GM23338 (cell line): Measurements from ENCODE around the gene CACNA1G. TPM values are rescaled to one million over a fixed set of nuclear protein-coding genes. Genes with fewer than 3 reads are reported as not detected.
A peak's percentile ranks its signal among the peaks of the same experiment; 100 is the strongest.

Experiments used
- ATAC-seq: fragments of 200-7000 bp; cut with Tn5 transposase; 3 replicates; pipeline ENCODE4 v1.9.1; 2020
- DNase-seq: peaks from one replicate; pipeline ENCODE4 v3.0.0-alpha.2; 2015; ENCODE audit warnings: low spot score
- H2AFZ ChIP-seq: fragments of 200-600 bp; sonication (generic); 2 replicates; pipeline ENCODE4 v1.8.0; 2016; ENCODE audit warnings: antibody characterized with exemption, mild to moderate bottlenecking, moderate library complexity
- H3F3A ChIP-seq: fragments of 200-600 bp; sonication (generic); replicated peaks from 2 replicates; pipeline ENCODE4 v1.8.0; 2017; ENCODE audit warnings: antibody characterized with exemption, mixed run types, low read depth
- H3K27ac ChIP-seq: fragments of 200-600 bp; sonication (generic); 2 replicates; pipeline ENCODE4 v1.6.1; 2016; ENCODE audit warnings: low read depth
- H3K27me3 ChIP-seq: fragments of 200-600 bp; sonication (generic); 2 replicates; pipeline ENCODE4 v1.8.0; 2016; ENCODE audit warnings: mild to moderate bottlenecking, mixed run types, moderate library complexity; ENCODE audit not compliant: insufficient read depth
- H3K36me3 ChIP-seq: fragments of 200-600 bp; sonication (generic); 2 replicates; pipeline ENCODE4 v1.8.0; 2016; ENCODE audit warnings: mild to moderate bottlenecking; ENCODE audit not compliant: insufficient read depth
- H3K4me1 ChIP-seq: fragments of 200-600 bp; sonication (generic); 2 replicates; pipeline ENCODE4 v1.8.0; 2016; ENCODE audit warnings: mild to moderate bottlenecking, moderate library complexity; ENCODE audit not compliant: insufficient read depth
- H3K4me2 ChIP-seq: fragments of 200-600 bp; sonication (generic); 2 replicates; pipeline ENCODE4 v1.7.1; 2017; ENCODE audit warnings: mixed run types
- H3K4me3 ChIP-seq: fragments of 200-600 bp; sonication (generic); 2 replicates; pipeline ENCODE4 v1.6.1; 2016; ENCODE audit warnings: mixed run types
- H3K79me2 ChIP-seq: fragments of 200-600 bp; sonication (generic); replicated peaks from 2 replicates; pipeline ENCODE4 v1.8.0; 2017; ENCODE audit warnings: mild to moderate bottlenecking; ENCODE audit not compliant: insufficient read depth
- H3K9me2 ChIP-seq: fragments of 200-600 bp; sonication (generic); 2 replicates; pipeline ENCODE4 v1.8.0; 2017; ENCODE audit not compliant: insufficient read depth
- H4K20me1 ChIP-seq: fragments of 200-600 bp; sonication (generic); replicated peaks from 2 replicates; pipeline ENCODE4 v1.8.0; 2017; ENCODE audit warnings: mild to moderate bottlenecking; ENCODE audit not compliant: insufficient read depth
- H3K27ac Mint-ChIP-seq: 2 replicates; pipeline ENCODE4 v1.8.0; 2020; ENCODE audit warnings: inconsistent platforms, mild to moderate bottlenecking, moderate library complexity, mixed read lengths
- H3K27me3 Mint-ChIP-seq: 3 replicates; pipeline ENCODE4 v1.8.0; 2022; ENCODE audit warnings: low read depth, mild to moderate bottlenecking, moderate library complexity, mixed read lengths, inconsistent platforms; ENCODE audit not compliant: insufficient read depth, poor library complexity
- H3K36me3 Mint-ChIP-seq: 3 replicates; pipeline ENCODE4 v1.8.0; 2021; ENCODE audit warnings: low read depth, mild to moderate bottlenecking, inconsistent platforms, moderate library complexity, mixed read lengths
- H3K4me1 Mint-ChIP-seq: 3 replicates; pipeline ENCODE4 v1.8.0; 2020; ENCODE audit warnings: mild to moderate bottlenecking, inconsistent platforms, mixed read lengths
- H3K4me3 Mint-ChIP-seq: 3 replicates; pipeline ENCODE4 v1.8.0; 2021; ENCODE audit warnings: moderate library complexity, mild to moderate bottlenecking, inconsistent platforms, mixed read lengths
- H3K9me3 Mint-ChIP-seq: 3 replicates; pipeline ENCODE4 v1.8.0; 2020; ENCODE audit warnings: moderate library complexity, mild to moderate bottlenecking, inconsistent platforms, mixed read lengths
- CREB1 ChIP-seq: fragments of 250-450 bp; sonication (Bioruptor Pico); IDR thresholded peaks from 2 replicates; pipeline ENCODE4 v1.5.0; 2020; ENCODE audit warnings: low read depth, mild to moderate bottlenecking, moderate library complexity
- EZH2 ChIP-seq: fragments of 200-600 bp; sonication (generic); IDR thresholded peaks from one replicate; pipeline ENCODE4 v1.8.0; 2017; ENCODE audit warnings: antibody characterized with exemption, mild to moderate bottlenecking, low read depth; ENCODE audit not compliant: unreplicated experiment
- EZH2phosphoT487 ChIP-seq: fragments of 200-600 bp; sonication (generic); IDR thresholded peaks from one replicate; pipeline ENCODE4 v1.8.1; 2018; ENCODE audit warnings: antibody characterized with exemption; ENCODE audit not compliant: unreplicated experiment
- ZNF114 ChIP-seq: fragments of 250-450 bp; sonication (Bioruptor Pico); IDR thresholded peaks from 2 replicates; pipeline ENCODE4 v1.5.0; 2020; ENCODE audit warnings: mild to moderate bottlenecking, moderate library complexity
- polyA plus RNA-seq: library from polyadenylated mRNA; unstranded; fragments of >200 nt; fragmentation: Nextera tagmentation; extraction: Ambion mirVana; gene quantifications from 2 replicates; pipeline ENCODE4 v1.2.1, GENCODE V29; 2016
- total RNA-seq: library from RNA; depleted of rRNA; stranded (reverse); fragments of >200 nt; shearing (Covaris generic); gene quantifications from 2 replicates; pipeline ENCODE4 v1.2.3, GENCODE V29; 2014
- TF ChIP-seq, protein P1 (sequence below): IDR thresholded peaks from one replicate; pipeline ENCODE4 v1.6.1; 2018; ENCODE audit warnings: antibody characterized with exemption; ENCODE audit not compliant: unreplicated experiment
- TF ChIP-seq, protein P2 (sequence below): fragments of 250-450 bp; sonication (Bioruptor Pico); IDR thresholded peaks from 2 replicates; pipeline ENCODE4 v1.5.0; 2020; ENCODE audit warnings: mild to moderate bottlenecking, moderate library complexity
- TF ChIP-seq, protein P3 (sequence below): IDR thresholded peaks from 2 replicates; pipeline ENCODE4 v1.6.1; 2016; ENCODE audit warnings: antibody characterized with exemption

Gene CACNA1G
- total and polyA plus RNA-seq, 2 experiments from 2014 or later: 1.4 to 5.1 TPM

DNA sequence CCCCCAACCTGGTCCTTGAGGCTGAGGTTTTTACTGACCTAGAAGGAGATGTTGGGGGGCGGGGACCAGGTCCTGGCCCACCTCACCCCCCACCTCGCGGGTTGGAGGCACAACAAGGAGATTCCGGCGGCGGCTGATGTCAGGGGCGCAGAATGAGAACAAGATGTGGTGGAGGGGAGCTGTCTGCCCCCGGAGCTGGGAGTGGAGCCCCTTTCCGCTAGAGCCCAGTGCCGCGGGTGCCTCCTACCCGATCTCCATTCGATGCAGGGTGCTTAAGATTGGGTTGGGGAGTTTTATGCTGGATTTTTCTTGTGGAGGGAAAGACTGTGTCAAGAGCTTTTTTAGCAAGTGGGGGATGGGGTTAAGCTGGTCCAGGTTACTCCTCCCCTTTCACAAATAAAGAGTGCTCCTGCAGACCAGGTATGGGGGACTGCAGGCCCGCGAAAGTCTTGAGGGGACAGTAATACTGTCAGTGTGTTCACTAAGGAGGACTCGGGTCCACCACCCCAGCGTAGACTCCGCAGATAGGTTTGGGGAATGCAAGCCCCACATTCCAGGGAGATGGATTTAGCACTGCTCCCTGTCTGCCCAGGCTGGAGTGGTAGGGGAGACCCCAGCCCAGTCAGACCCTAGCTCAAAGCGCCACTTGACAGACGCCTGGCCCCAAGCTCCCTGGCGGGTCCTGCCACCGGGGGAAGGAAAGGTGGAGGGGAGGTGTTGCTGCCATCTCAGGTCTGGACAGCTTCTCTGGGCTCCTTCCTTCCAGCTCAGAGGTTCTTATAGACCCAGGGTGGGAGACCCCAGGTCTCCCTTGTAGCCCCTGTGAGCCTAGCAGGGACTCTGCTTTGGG is 2.0 kb downstream of the CACNA1G start:
- H3K79me2 ChIP-seq: no peaks in the 10 kb centered on the region
- H3K4me1 ChIP-seq: peaks cover 30% of the 10 kb centered on the region
- DNase-seq (peak; percentile 53), ATAC-seq (no peak)
- H3K4me1 Mint-ChIP-seq: peaks cover 53% of the 10 kb centered on the region
- H3K27me3 ChIP-seq: peaks cover 84% of the 10 kb centered on the region
- no peaks in the 10 kb centered on the region for H3K36me3 Mint-ChIP-seq
- peaks cover 65% of the 10 kb centered on the region for H3K27me3 Mint-ChIP-seq
- H3K9me2 ChIP-seq: no peaks in the 10 kb centered on the region
- H3F3A ChIP-seq: 0 out of 2 replicates have a peak, but pooled peaks cover 9% of the 10 kb centered on the region
- no peaks in the 10 kb centered on the region for H3K9me3 Mint-ChIP-seq
- peak overlapping the region; percentile 95 for H3K4me2 ChIP-seq
- H3K4me3 Mint-ChIP-seq: peak overlapping the region; percentile 72
- no peak overlapping the region for H2AFZ ChIP-seq
- no peak overlapping the region for H3K27ac Mint-ChIP-seq
- no peak overlapping the region for H3K27ac ChIP-seq
- H3K36me3 ChIP-seq: no peaks in the 10 kb centered on the region
- TF ChIP-seq EZH2: peak; percentile 77
- TF ChIP-seq CREB1 (CRISPR knock-in tag): no peak
- peak overlapping the region; percentile 62 for H3K4me3 ChIP-seq
- H4K20me1 ChIP-seq: no peaks in the 10 kb centered on the region; the same call in none of the 2 replicates

DNA sequence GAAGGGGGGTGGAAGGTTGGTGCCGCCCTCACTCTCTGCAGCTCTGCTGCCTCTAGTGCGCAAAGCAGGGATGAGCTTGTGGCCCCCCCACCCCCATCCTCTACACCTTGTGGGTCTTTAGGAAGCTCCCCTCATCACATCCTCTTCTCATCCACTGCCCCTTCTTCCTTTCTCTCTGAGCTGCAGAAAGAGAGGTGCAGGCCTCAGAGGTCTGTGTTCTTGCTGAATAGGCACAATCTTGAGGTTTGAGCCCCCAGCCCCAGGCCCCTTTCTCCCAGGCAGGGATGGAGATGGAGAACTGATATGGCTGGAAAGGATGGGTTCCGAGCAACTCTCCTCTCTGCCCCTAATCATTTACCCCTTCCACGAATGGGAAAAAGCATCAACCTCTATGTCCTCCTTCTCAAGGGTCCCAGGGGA is 2.6 kb downstream of the CACNA1G start:
- Histone ChIP-seq H3K79me2 (no peaks in the 10 kb centered on the region), H3K27ac (no peak overlapping the region), H3K9me2 (no peaks in the 10 kb centered on the region), H3K4me2 (peak overlapping the region; percentile 95), H4K20me1 (no peaks in the 10 kb centered on the region; the same call in none of the 2 replicates), H3K4me3 (peak overlapping the region; percentile 62), H3K36me3 (no peaks in the 10 kb centered on the region), H2AFZ (no peak overlapping the region), H3K4me1 (peaks cover 29% of the 10 kb centered on the region), H3K27me3 (peaks cover 82% of the 10 kb centered on the region), H3F3A (0 out of 2 replicates have a peak, but pooled peaks cover 7% of the 10 kb centered on the region)
- Mint-ChIP-seq H3K27me3 (peaks cover 68% of the 10 kb centered on the region), H3K9me3 (no peaks in the 10 kb centered on the region), H3K36me3 (no peaks in the 10 kb centered on the region), H3K4me1 (peaks cover 55% of the 10 kb centered on the region), H3K4me3 (no peak overlapping the region; the same call in 1 of the 3 replicates), H3K27ac (no peak overlapping the region)
- no peak for DNase-seq
- ATAC-seq: no peak
- no peak for TF ChIP-seq ZNF114
- TF ChIP-seq, protein P1, sequence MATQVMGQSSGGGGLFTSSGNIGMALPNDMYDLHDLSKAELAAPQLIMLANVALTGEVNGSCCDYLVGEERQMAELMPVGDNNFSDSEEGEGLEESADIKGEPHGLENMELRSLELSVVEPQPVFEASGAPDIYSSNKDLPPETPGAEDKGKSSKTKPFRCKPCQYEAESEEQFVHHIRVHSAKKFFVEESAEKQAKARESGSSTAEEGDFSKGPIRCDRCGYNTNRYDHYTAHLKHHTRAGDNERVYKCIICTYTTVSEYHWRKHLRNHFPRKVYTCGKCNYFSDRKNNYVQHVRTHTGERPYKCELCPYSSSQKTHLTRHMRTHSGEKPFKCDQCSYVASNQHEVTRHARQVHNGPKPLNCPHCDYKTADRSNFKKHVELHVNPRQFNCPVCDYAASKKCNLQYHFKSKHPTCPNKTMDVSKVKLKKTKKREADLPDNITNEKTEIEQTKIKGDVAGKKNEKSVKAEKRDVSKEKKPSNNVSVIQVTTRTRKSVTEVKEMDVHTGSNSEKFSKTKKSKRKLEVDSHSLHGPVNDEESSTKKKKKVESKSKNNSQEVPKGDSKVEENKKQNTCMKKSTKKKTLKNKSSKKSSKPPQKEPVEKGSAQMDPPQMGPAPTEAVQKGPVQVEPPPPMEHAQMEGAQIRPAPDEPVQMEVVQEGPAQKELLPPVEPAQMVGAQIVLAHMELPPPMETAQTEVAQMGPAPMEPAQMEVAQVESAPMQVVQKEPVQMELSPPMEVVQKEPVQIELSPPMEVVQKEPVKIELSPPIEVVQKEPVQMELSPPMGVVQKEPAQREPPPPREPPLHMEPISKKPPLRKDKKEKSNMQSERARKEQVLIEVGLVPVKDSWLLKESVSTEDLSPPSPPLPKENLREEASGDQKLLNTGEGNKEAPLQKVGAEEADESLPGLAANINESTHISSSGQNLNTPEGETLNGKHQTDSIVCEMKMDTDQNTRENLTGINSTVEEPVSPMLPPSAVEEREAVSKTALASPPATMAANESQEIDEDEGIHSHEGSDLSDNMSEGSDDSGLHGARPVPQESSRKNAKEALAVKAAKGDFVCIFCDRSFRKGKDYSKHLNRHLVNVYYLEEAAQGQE: no peak
- TF ChIP-seq EZH2: no peak
- no peak for TF ChIP-seq EZH2phosphoT487
- TF ChIP-seq, protein P2, sequence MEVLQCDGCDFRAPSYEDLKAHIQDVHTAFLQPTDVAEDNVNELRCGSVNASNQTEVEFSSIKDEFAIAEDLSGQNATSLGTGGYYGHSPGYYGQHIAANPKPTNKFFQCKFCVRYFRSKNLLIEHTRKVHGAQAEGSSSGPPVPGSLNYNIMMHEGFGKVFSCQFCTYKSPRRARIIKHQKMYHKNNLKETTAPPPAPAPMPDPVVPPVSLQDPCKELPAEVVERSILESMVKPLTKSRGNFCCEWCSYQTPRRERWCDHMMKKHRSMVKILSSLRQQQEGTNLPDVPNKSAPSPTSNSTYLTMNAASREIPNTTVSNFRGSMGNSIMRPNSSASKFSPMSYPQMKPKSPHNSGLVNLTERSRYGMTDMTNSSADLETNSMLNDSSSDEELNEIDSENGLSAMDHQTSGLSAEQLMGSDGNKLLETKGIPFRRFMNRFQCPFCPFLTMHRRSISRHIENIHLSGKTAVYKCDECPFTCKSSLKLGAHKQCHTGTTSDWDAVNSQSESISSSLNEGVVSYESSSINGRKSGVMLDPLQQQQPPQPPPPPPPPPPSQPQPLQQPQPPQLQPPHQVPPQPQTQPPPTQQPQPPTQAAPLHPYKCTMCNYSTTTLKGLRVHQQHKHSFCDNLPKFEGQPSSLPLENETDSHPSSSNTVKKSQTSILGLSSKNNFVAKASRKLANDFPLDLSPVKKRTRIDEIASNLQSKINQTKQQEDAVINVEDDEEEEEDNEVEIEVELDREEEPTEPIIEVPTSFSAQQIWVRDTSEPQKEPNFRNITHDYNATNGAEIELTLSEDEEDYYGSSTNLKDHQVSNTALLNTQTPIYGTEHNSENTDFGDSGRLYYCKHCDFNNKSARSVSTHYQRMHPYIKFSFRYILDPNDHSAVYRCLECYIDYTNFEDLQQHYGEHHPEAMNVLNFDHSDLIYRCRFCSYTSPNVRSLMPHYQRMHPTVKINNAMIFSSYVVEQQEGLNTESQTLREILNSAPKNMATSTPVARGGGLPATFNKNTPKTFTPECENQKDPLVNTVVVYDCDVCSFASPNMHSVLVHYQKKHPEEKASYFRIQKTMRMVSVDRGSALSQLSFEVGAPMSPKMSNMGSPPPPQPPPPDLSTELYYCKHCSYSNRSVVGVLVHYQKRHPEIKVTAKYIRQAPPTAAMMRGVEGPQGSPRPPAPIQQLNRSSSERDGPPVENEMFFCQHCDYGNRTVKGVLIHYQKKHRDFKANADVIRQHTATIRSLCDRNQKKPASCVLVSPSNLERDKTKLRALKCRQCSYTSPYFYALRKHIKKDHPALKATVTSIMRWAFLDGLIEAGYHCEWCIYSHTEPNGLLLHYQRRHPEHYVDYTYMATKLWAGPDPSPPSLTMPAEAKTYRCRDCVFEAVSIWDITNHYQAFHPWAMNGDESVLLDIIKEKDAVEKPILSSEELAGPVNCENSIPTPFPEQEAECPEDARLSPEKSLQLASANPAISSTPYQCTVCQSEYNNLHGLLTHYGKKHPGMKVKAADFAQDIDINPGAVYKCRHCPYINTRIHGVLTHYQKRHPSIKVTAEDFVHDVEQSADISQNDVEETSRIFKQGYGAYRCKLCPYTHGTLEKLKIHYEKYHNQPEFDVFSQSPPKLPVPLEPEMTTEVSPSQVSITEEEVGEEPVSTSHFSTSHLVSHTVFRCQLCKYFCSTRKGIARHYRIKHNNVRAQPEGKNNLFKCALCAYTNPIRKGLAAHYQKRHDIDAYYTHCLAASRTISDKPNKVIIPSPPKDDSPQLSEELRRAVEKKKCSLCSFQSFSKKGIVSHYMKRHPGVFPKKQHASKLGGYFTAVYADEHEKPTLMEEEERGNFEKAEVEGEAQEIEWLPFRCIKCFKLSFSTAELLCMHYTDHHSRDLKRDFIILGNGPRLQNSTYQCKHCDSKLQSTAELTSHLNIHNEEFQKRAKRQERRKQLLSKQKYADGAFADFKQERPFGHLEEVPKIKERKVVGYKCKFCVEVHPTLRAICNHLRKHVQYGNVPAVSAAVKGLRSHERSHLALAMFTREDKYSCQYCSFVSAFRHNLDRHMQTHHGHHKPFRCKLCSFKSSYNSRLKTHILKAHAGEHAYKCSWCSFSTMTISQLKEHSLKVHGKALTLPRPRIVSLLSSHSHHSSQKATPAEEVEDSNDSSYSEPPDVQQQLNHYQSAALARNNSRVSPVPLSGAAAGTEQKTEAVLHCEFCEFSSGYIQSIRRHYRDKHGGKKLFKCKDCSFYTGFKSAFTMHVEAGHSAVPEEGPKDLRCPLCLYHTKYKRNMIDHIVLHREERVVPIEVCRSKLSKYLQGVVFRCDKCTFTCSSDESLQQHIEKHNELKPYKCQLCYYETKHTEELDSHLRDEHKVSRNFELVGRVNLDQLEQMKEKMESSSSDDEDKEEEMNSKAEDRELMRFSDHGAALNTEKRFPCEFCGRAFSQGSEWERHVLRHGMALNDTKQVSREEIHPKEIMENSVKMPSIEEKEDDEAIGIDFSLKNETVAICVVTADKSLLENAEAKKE: no peak
- TF ChIP-seq, protein P3, sequence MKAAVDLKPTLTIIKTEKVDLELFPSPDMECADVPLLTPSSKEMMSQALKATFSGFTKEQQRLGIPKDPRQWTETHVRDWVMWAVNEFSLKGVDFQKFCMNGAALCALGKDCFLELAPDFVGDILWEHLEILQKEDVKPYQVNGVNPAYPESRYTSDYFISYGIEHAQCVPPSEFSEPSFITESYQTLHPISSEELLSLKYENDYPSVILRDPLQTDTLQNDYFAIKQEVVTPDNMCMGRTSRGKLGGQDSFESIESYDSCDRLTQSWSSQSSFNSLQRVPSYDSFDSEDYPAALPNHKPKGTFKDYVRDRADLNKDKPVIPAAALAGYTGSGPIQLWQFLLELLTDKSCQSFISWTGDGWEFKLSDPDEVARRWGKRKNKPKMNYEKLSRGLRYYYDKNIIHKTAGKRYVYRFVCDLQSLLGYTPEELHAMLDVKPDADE: no peak
